Karpas-422 (cell line): ENCODE results near the gene OSBPL8. TPM values are rescaled to one million over a fixed set of nuclear protein-coding genes. Genes with fewer than 3 reads are reported as not detected.

Experiments used
- DNase-seq: peaks from one replicate; pipeline ENCODE4 v3.0.0-alpha.2; 2015
- H2AFZ ChIP-seq: fragments of 200-600 bp; sonication (generic); 2 replicates; pipeline ENCODE4 v1.6.1; 2014; ENCODE audit warnings: antibody characterized with exemption, low read length, mixed read lengths
- H3K27ac ChIP-seq: fragments of 200-600 bp; sonication (generic); 2 replicates; pipeline ENCODE4 v1.5.1; 2014; ENCODE audit warnings: mild to moderate bottlenecking, low read length, moderate library complexity
- H3K27me3 ChIP-seq: fragments of 200-600 bp; sonication (generic); 2 replicates; pipeline ENCODE4 v1.6.1; 2014; ENCODE audit warnings: low read length, mixed read lengths
- H3K36me3 ChIP-seq: fragments of 200-600 bp; sonication (generic); 2 replicates; pipeline ENCODE4 v1.6.1; 2014; ENCODE audit warnings: low read length, mixed read lengths; ENCODE audit not compliant: insufficient read depth
- H3K4me1 ChIP-seq: fragments of 200-600 bp; sonication (generic); 2 replicates; pipeline ENCODE4 v1.6.1; 2014; ENCODE audit warnings: mild to moderate bottlenecking, low read length, mixed read lengths
- H3K4me2 ChIP-seq: fragments of 200-600 bp; sonication (generic); 2 replicates; pipeline ENCODE4 v1.6.1; 2014; ENCODE audit warnings: low read length, low read depth, mild to moderate bottlenecking; ENCODE audit not compliant: poor library complexity, severe bottlenecking
- H3K4me3 ChIP-seq: fragments of 200-600 bp; sonication (generic); 2 replicates; pipeline ENCODE4 v1.5.1; 2014; ENCODE audit warnings: mild to moderate bottlenecking, antibody characterized with exemption, low read length, mixed read lengths
- H3K79me2 ChIP-seq: fragments of 200-600 bp; sonication (generic); 2 replicates; pipeline ENCODE4 v1.6.1; 2014; ENCODE audit warnings: mild to moderate bottlenecking, low read length, mixed read lengths
- H3K9ac ChIP-seq: fragments of 200-600 bp; sonication (generic); 2 replicates; pipeline ENCODE4 v1.6.0; 2014; ENCODE audit warnings: low read length
- H3K9me2 ChIP-seq: fragments of 200-600 bp; sonication (generic), shearing (Covaris generic); replicated peaks from 2 replicates; pipeline ENCODE4 v1.6.0; 2014; ENCODE audit warnings: mild to moderate bottlenecking, low read length, moderate library complexity; ENCODE audit not compliant: insufficient read depth
- H3K9me3 ChIP-seq: fragments of 300-700, 200-600 bp; sonication (generic); 2 replicates; pipeline ENCODE4 v1.6.1; 2014; ENCODE audit warnings: low read length, mixed read lengths
- H4K20me1 ChIP-seq: fragments of 200-600 bp; sonication (generic); 2 replicates; pipeline ENCODE4 v1.6.1; 2014; ENCODE audit warnings: mild to moderate bottlenecking, antibody characterized with exemption, low read length, low read depth; ENCODE audit not compliant: insufficient read depth
- total RNA-seq: library from RNA; depleted of rRNA; stranded (reverse); fragments of >200 nt; shearing (Covaris generic); gene quantifications from 2 replicates; pipeline ENCODE4 v1.2.3, GENCODE V29; 2014; ENCODE audit warnings: low replicate concordance

The OSBPL8 gene
- total RNA-seq, 1 experiment from 2014 or later: 116 TPM

DNA sequence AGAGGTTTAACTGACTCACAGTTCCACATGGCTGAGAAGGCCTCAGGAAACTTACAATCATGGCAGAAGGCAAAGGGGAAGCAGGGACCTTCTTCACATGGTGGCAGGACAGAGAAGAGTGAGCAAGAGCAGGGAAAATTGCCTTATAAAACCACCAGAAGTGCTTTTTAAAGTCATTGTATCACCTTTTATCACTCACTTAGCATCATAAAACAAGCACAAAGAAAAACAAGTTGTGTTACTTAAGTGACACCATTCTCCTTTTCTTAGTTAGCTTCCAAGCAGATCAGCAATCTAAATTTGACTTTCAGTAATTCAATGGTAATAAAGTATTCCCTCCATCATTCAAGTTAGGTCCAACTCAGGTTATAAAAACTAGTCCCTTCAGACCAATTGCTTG, 28.5 kb downstream of the OSBPL8 start:
- no peak overlapping the region for H3K9ac ChIP-seq
- H3K36me3 ChIP-seq: peaks cover 36% of the 10 kb centered on the region; the same call in 1 of the 2 replicates
- no peaks in the 10 kb centered on the region for H3K9me3 ChIP-seq
- peaks cover 95% of the 10 kb centered on the region for H3K79me2 ChIP-seq
- H2AFZ ChIP-seq: no peak overlapping the region
- DNase-seq: no peak
- peaks cover 22% of the 10 kb centered on the region for H3K4me1 ChIP-seq
- H3K4me2 ChIP-seq: no peak overlapping the region
- no peaks in the 10 kb centered on the region for H3K9me2 ChIP-seq
- H3K27me3 ChIP-seq: no peaks in the 10 kb centered on the region
- H4K20me1 ChIP-seq: no peaks in the 10 kb centered on the region
- no peak overlapping the region for H3K4me3 ChIP-seq
- H3K27ac ChIP-seq: peak overlapping the region; percentile 28

DNA sequence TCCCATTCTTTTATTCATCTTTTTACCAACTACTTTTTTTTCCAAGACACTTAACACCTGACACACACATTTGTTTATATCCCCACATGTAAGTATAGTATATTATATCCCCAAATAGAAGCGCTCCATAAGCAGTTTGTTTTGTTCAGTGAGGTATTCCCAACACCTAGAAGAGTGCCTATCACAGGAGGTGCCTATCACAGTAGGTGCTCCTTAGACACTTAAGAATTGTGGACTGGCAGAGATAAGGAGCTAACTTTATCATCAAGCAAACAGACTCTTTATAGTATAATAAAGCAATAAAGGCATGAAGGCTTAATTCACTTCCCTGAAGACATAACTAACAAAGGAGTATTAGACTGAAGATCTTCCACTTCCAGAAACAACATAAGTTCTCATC, 29.1 kb downstream of the OSBPL8 start:
- Histone ChIP-seq H3K27me3 (no peaks in the 10 kb centered on the region), H3K27ac (peak overlapping the region; percentile 28), H3K4me2 (no peak overlapping the region), H2AFZ (no peak overlapping the region), H3K36me3 (peaks cover 36% of the 10 kb centered on the region), H3K9me2 (no peaks in the 10 kb centered on the region), H4K20me1 (no peaks in the 10 kb centered on the region), H3K79me2 (peaks cover 95% of the 10 kb centered on the region), H3K4me1 (peaks cover 22% of the 10 kb centered on the region), H3K4me3 (no peak overlapping the region), H3K9ac (no peak overlapping the region), H3K9me3 (no peaks in the 10 kb centered on the region)
- DNase-seq: no peak

DNA sequence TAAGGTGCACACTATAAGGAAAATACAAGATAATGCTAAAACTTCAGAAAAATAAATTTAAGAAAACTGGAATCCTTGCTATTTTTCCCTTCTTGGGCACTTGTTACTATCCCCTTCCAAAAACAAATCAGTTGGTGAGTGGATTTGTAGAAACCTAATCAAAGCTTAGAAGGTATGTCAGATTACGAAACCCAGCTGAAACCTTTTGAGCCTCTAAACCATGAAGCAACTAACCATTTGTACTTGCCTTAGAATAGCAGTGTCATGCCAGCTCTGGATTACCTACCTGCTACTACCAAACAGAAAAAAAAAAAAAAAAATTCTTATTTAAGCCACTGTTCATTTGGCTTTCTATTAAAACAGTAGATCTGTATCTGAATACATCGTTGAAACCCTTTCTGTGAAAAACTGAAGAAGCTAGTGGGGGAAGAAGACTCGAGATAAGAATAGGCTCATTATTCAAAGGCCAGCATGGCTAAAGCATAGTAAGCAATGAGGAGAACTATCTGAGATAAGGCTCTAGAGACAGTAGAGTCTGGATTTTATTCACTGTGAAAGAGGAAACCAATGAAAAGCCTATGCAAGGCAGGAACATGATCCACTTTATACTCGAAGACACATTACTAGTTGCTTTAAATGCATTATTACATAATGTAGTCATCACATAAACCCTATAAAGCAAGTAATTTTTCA, 30.2 kb downstream of the OSBPL8 start:
- Histone ChIP-seq H3K27ac (peak overlapping the region; percentile 2; the same call in 1 of the 2 replicates), H3K9me2 (no peaks in the 10 kb centered on the region), H2AFZ (no peak overlapping the region), H3K9ac (no peak overlapping the region), H3K4me1 (peaks cover 22% of the 10 kb centered on the region), H4K20me1 (no peaks in the 10 kb centered on the region), H3K36me3 (peaks cover 32% of the 10 kb centered on the region), H3K79me2 (peaks cover 93% of the 10 kb centered on the region), H3K4me3 (no peak overlapping the region), H3K4me2 (no peak overlapping the region), H3K9me3 (no peaks in the 10 kb centered on the region), H3K27me3 (no peaks in the 10 kb centered on the region)
- peak; percentile 55 for DNase-seq

DNA sequence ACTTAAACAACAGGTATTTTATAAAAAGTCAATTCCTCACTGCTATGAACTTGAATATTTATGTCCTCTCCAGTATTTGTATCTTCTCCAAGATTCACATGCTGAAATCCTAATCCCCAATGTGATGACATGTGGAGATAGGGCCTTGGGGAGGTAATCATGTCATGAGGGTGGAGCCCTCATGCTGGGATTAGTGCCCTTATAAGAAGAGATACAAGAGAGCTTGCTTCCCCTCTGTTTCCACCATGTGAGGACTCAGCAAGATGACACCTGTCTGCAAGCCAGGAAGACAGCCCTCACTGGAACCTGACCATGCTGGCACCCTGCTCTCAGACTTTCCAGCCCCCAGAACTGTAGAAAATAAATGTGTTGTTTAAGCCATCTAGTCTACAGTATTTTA, 36.2 kb downstream of the OSBPL8 start:
- H3K9me3 ChIP-seq: peaks cover 3% of the 10 kb centered on the region
- DNase-seq: no peak
- no peaks in the 10 kb centered on the region for H3K9me2 ChIP-seq
- no peaks in the 10 kb centered on the region for H4K20me1 ChIP-seq
- H3K4me3 ChIP-seq: no peak overlapping the region
- no peaks in the 10 kb centered on the region for H3K4me1 ChIP-seq
- no peak overlapping the region for H3K9ac ChIP-seq
- no peak overlapping the region for H3K4me2 ChIP-seq
- peaks cover 47% of the 10 kb centered on the region for H3K36me3 ChIP-seq
- H3K27ac ChIP-seq: no peak overlapping the region
- H3K27me3 ChIP-seq: no peaks in the 10 kb centered on the region
- no peak overlapping the region for H2AFZ ChIP-seq
- peaks cover 94% of the 10 kb centered on the region for H3K79me2 ChIP-seq

DNA sequence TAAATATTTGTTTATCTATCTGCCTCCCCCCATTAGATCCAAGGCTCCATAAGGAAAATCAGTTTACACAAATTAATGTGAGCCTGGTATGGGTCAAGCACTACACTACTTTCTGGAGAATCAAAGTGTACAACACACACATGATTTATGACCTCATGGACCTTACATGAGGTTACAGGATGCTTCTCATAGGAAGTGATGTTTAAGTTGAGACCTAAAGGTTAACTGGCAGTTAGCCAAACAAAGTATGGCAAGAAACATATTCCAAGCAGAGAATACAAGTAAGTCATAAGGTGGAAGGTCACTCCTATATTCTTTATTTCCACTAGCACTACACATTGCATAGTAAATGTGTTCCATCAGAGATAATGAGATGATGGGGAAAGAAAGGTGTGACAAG, 39.2 kb downstream of the OSBPL8 start:
- H4K20me1 ChIP-seq: no peaks in the 10 kb centered on the region
- peaks cover 97% of the 10 kb centered on the region for H3K79me2 ChIP-seq
- no peaks in the 10 kb centered on the region for H3K27me3 ChIP-seq
- H3K27ac ChIP-seq: no peak overlapping the region
- H3K9ac ChIP-seq: no peak overlapping the region
- H3K4me1 ChIP-seq: no peaks in the 10 kb centered on the region
- DNase-seq: no peak
- H3K4me2 ChIP-seq: no peak overlapping the region
- no peak overlapping the region for H3K4me3 ChIP-seq
- no peak overlapping the region for H2AFZ ChIP-seq
- H3K9me3 ChIP-seq: peaks cover 3% of the 10 kb centered on the region
- peaks cover 47% of the 10 kb centered on the region for H3K36me3 ChIP-seq
- no peaks in the 10 kb centered on the region for H3K9me2 ChIP-seq

DNA sequence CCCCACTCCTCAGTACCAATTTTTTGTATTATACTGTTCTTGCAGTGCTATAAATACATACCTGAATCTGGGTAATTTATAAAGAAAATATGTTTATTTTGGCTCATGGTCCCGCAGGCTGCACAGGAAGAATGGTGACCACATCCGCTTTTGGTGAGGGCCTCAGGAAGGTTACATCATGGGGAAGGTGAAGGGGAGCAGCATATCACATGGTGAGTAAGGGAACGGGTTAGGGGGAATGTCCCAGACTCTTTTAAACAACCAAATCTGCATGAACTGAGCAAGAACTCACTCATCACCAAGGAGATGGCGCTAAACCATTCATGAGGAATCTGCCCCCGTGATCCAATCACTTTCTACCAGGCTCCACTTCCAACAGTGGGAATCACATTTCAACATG, 40.0 kb downstream of the OSBPL8 start:
- Histone ChIP-seq H2AFZ (no peak overlapping the region), H3K79me2 (peaks cover 98% of the 10 kb centered on the region), H3K9me3 (peaks cover 3% of the 10 kb centered on the region), H3K27me3 (no peaks in the 10 kb centered on the region), H3K4me3 (no peak overlapping the region), H3K36me3 (peaks cover 47% of the 10 kb centered on the region), H4K20me1 (no peaks in the 10 kb centered on the region), H3K4me1 (no peaks in the 10 kb centered on the region), H3K9me2 (no peaks in the 10 kb centered on the region), H3K27ac (no peak overlapping the region), H3K9ac (no peak overlapping the region), H3K4me2 (no peak overlapping the region)
- no peak for DNase-seq

DNA sequence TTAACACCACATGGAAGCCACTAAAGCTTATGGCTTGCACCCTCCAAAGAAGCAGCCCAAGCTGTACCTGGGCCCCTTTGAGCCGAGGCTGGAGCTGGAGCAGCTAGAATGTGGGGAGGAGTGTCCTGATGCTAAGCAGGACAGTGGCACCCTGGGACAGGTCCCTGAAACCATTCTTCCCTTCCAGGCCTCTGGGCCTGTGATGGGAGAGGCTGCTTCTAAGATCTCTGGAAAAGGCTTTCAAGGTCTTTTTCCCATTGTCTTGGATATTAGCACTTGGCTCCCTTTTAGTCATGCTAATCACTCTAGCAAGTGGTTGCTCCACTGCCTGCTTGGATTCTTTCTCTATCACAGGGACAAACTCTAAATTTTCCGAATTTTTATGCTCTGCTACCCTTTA, 40.9 kb downstream of the OSBPL8 start:
- Histone ChIP-seq H3K36me3 (peaks cover 45% of the 10 kb centered on the region), H3K4me2 (no peak overlapping the region), H3K9ac (no peak overlapping the region), H3K4me1 (no peaks in the 10 kb centered on the region), H3K27me3 (no peaks in the 10 kb centered on the region), H3K27ac (no peak overlapping the region), H3K4me3 (no peak overlapping the region), H4K20me1 (no peaks in the 10 kb centered on the region), H2AFZ (no peak overlapping the region), H3K9me3 (peaks cover 3% of the 10 kb centered on the region), H3K79me2 (peaks cover 96% of the 10 kb centered on the region), H3K9me2 (no peaks in the 10 kb centered on the region)
- no peak for DNase-seq

DNA sequence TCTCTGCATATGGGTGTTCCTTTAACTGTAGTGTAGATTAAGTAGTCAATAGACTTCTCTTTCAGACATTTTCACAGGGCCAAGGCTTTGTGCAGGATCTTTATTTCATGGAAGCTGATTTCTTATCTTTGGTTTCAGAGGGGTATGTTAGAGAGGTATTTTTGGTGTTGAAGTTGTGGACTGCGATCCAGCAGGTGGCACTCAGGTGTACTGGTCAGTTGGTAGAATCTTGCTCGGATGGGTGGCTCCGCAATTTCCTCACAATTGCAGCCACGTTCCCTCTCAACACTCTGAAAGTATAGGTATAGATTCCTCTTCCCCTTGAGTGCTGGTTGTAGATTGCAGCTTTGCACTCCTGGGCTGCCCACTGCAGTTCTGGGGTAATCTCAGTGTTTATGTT, 44.3 kb downstream of the OSBPL8 start:
- peaks cover 83% of the 10 kb centered on the region for H3K79me2 ChIP-seq
- no peaks in the 10 kb centered on the region for H3K27me3 ChIP-seq
- peaks cover 20% of the 10 kb centered on the region for H3K36me3 ChIP-seq
- H3K27ac ChIP-seq: no peak overlapping the region
- no peak overlapping the region for H2AFZ ChIP-seq
- no peak overlapping the region for H3K4me3 ChIP-seq
- no peaks in the 10 kb centered on the region for H3K9me2 ChIP-seq
- no peak overlapping the region for H3K9ac ChIP-seq
- no peak overlapping the region for H3K4me2 ChIP-seq
- H3K9me3 ChIP-seq: peaks cover 8% of the 10 kb centered on the region; the same call in 1 of the 2 replicates
- H4K20me1 ChIP-seq: no peaks in the 10 kb centered on the region
- no peak for DNase-seq
- H3K4me1 ChIP-seq: peaks cover 15% of the 10 kb centered on the region
